ENCODE data around the gene RUFY2.

GRCh38 chr10:68423522-68423921 is 16.4 kb upstream of the RUFY2 start:
- TF ChIP-seq, protein P1, sequence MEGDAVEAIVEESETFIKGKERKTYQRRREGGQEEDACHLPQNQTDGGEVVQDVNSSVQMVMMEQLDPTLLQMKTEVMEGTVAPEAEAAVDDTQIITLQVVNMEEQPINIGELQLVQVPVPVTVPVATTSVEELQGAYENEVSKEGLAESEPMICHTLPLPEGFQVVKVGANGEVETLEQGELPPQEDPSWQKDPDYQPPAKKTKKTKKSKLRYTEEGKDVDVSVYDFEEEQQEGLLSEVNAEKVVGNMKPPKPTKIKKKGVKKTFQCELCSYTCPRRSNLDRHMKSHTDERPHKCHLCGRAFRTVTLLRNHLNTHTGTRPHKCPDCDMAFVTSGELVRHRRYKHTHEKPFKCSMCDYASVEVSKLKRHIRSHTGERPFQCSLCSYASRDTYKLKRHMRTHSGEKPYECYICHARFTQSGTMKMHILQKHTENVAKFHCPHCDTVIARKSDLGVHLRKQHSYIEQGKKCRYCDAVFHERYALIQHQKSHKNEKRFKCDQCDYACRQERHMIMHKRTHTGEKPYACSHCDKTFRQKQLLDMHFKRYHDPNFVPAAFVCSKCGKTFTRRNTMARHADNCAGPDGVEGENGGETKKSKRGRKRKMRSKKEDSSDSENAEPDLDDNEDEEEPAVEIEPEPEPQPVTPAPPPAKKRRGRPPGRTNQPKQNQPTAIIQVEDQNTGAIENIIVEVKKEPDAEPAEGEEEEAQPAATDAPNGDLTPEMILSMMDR (conservative IDR thresholded peaks at IDR 0.05 in 1 of 2, IDR thresholded peaks at IDR 0.05 in 1 of 2; ENCODE audit: extremely low read depth in 1 of 2, insufficient read depth in 1 of 2, low read depth in 1 of 2, low read length in 2 of 2), result no peak
- TF ChIP-seq EZH2 (IDR thresholded peaks at IDR 0.05; ENCODE audit: borderline replicate concordance, low read length), result no peak
